Osteoblast (primary cell): ENCODE results near the gene ZCCHC9. TPM values are rescaled to one million over a fixed set of nuclear protein-coding genes. Genes with fewer than 3 reads are reported as not detected.
"Not testable (repeated sequence)": the region's sequence is repeated elsewhere in the genome, so short reads cannot be mapped to it uniquely, and the experiment has no call there.

Experiments used
- DNase-seq: peaks from one replicate; pipeline ENCODE4 v3.0.0; 2011; ENCODE audit warnings: low spot score, mixed read lengths; ENCODE audit not compliant: insufficient read length; ENCODE audit errors: missing footprints
- H2AFZ ChIP-seq: 2 replicates; pipeline ENCODE4 v1.6.0; 2011; ENCODE audit warnings: mild to moderate bottlenecking, low read length
- H3K27ac ChIP-seq: 2 replicates; pipeline ENCODE4 v1.5.1; 2011; ENCODE audit warnings: mild to moderate bottlenecking, low read depth, low read length, moderate library complexity
- H3K27me3 ChIP-seq: 2 replicates; pipeline ENCODE4 v1.6.0; 2012; ENCODE audit warnings: mild to moderate bottlenecking, control low read depth, inconsistent platforms, low read length, moderate library complexity; ENCODE audit not compliant: insufficient read depth
- H3K36me3 ChIP-seq: 2 replicates; pipeline ENCODE4 v1.5.1; 2011; ENCODE audit warnings: mild to moderate bottlenecking, low read length, control low read depth, moderate library complexity; ENCODE audit not compliant: insufficient read depth
- H3K4me1 ChIP-seq: 2 replicates; pipeline ENCODE4 v1.5.1; 2011; ENCODE audit warnings: mild to moderate bottlenecking, low read length, control low read depth, moderate library complexity; ENCODE audit not compliant: insufficient read depth
- H3K4me2 ChIP-seq: 2 replicates; pipeline ENCODE4 v1.6.0; 2011; ENCODE audit warnings: mild to moderate bottlenecking, low read length; ENCODE audit not compliant: insufficient read depth
- H3K4me3 ChIP-seq: fragments of 200-600 bp; sonication (generic); 3 replicates; pipeline ENCODE4 v1.5.1; 2012; ENCODE audit warnings: mild to moderate bottlenecking, low read length, inconsistent platforms; ENCODE audit not compliant: insufficient read depth
- H3K79me2 ChIP-seq: 2 replicates; pipeline ENCODE4 v1.6.0; 2012; ENCODE audit warnings: mild to moderate bottlenecking, low read length, control low read depth, inconsistent platforms; ENCODE audit not compliant: insufficient read depth
- H3K9me3 ChIP-seq: 2 replicates; pipeline ENCODE4 v1.5.1; 2011; ENCODE audit warnings: low read depth, low read length, control low read depth
- H4K20me1 ChIP-seq: 2 replicates; pipeline ENCODE4 v1.6.0; 2012; ENCODE audit warnings: mild to moderate bottlenecking, low read length, control low read depth; ENCODE audit not compliant: insufficient read depth
- total RNA-seq: library from RNA; depleted of rRNA; stranded (reverse); fragments of >200 nt; gene quantifications from 2 replicates; pipeline ENCODE4 v1.2.3, GENCODE V29; 2012
- TF ChIP-seq, protein P1 (sequence below): IDR thresholded peaks from 2 replicates; pipeline ENCODE4 v1.5.1; 2011; ENCODE audit warnings: mild to moderate bottlenecking, low read depth, low read length, moderate library complexity; ENCODE audit errors: extremely low read depth

ZCCHC9 gene
- total RNA-seq, 1 donor = 22.1 TPM

DNA sequence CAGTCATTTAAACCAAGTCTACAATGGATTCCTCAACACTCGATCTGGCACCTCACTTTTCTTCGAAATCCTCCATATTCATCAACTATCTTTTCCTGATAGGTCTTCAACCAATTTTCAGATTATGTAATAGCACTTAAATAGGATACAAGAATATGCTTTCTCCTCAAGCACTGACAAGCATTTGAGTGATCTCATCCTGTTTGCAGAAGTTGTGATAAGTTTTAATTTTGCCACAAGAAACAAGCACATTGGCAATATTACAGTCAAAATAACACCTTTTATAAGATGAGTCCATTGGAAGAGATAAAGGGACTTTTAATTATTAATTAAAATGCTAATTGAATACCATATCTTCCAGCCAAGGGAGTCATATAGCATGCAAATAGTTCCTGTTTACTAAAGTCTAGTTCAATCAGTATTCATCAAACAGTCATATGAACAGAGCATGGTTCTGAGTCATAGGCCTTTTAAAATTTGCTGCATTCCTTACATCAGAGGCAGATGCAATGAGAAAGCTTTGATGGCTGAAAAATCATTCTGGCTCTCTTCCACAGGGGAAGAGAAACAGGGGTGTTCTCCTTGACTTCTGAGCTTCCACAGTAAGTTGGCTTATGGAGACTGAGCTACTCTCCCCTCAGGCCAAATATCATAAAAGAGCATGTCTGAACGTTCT lies 32.7 kb upstream of the ZCCHC9 start:
- H3K36me3 ChIP-seq = no peaks in the 10 kb centered on the region
- TF ChIP-seq, protein P1, sequence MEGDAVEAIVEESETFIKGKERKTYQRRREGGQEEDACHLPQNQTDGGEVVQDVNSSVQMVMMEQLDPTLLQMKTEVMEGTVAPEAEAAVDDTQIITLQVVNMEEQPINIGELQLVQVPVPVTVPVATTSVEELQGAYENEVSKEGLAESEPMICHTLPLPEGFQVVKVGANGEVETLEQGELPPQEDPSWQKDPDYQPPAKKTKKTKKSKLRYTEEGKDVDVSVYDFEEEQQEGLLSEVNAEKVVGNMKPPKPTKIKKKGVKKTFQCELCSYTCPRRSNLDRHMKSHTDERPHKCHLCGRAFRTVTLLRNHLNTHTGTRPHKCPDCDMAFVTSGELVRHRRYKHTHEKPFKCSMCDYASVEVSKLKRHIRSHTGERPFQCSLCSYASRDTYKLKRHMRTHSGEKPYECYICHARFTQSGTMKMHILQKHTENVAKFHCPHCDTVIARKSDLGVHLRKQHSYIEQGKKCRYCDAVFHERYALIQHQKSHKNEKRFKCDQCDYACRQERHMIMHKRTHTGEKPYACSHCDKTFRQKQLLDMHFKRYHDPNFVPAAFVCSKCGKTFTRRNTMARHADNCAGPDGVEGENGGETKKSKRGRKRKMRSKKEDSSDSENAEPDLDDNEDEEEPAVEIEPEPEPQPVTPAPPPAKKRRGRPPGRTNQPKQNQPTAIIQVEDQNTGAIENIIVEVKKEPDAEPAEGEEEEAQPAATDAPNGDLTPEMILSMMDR = no peak
- H3K9me3 ChIP-seq = no peaks in the 10 kb centered on the region
- H4K20me1 ChIP-seq = peaks cover 2% of the 10 kb centered on the region
- H3K27ac ChIP-seq = peak overlapping the region; percentile 67
- peaks cover 22% of the 10 kb centered on the region for H3K4me1 ChIP-seq
- DNase-seq = peak; percentile 80
- H2AFZ ChIP-seq = no peak overlapping the region
- H3K79me2 ChIP-seq = peaks cover 27% of the 10 kb centered on the region
- H3K4me2 ChIP-seq = peak overlapping the region; percentile 13
- no peak overlapping the region for H3K4me3 ChIP-seq
- no peaks in the 10 kb centered on the region for H3K27me3 ChIP-seq

DNA sequence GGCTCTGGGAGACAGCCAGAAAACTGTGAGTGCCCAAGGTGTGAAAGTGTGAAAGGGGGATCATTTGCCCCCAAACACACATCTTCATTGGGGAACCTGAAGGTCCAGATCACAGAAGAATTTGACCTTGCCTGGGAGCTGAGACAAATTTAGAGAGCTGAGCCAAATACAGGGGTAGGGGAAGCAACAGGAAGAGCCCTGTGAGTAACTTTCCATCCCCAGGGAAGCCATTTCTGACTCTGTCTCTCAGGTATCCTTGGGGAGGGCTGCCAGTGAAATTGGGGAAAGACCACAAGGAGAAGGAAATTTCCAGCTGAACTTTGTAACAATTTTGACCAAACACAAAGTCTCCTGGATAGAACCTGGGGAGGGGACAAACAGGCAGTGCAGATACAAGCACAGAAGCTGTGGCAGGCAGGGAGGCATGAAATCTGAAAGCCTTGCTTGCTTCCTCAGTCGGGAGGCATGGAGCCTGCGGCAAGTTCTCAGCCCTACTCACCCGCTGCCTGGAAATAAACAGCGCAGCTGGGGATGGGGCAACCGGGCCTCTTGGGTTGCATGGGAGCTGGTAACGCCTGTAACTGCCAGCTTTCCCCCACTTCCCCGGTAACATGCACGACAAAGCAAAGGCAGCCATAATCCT lies 31.5 kb upstream of the ZCCHC9 start:
- Histone ChIP-seq H3K36me3 (no peaks in the 10 kb centered on the region), H3K79me2 (peaks cover 35% of the 10 kb centered on the region), H3K4me3 (no peak overlapping the region), H3K27ac (peak overlapping the region; percentile 67), H3K4me1 (peaks cover 22% of the 10 kb centered on the region), H4K20me1 (peaks cover 2% of the 10 kb centered on the region), H3K27me3 (no peaks in the 10 kb centered on the region), H2AFZ (no peak overlapping the region), H3K9me3 (no peaks in the 10 kb centered on the region), H3K4me2 (no peak overlapping the region)
- TF ChIP-seq, protein P1 = no peak
- no peak for DNase-seq

DNA sequence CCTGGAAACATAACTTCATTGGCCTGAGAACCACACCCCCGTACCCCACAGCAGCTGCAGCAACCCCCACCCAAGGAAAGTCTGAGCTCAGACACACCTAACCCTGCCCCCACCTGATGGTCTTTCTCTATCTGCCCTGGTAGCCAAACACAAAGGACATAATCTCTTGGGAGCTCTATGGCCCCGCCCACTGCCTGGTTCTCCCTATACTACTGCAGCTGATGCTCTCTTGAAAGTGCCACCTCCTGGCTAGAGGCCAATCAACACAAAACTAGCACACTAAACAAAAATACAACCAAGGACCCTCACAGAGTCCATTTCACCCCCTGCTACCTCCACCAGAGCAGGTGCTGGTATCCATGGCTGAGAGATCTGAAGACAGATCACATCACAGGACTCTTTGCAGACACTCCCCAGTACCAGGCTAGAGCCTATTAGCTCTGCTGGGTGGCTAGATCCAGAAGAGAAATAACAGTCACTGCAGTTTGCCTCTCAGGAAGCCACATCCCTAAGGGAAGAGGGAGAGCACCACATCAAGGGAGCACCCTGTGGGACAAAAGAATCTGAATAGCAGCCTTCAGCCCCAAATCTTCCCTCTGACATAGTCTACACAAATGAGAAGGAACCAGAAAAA lies 30.9 kb upstream of the ZCCHC9 start:
- Histone ChIP-seq H3K79me2 (peaks cover 38% of the 10 kb centered on the region), H3K4me1 (peaks cover 19% of the 10 kb centered on the region)
- H3K4me2 ChIP-seq, H2AFZ ChIP-seq, H3K9me3 ChIP-seq, H4K20me1 ChIP-seq, H3K4me3 ChIP-seq, H3K36me3 ChIP-seq, DNase-seq, H3K27ac ChIP-seq, H3K27me3 ChIP-seq: not testable (repeated sequence)

DNA sequence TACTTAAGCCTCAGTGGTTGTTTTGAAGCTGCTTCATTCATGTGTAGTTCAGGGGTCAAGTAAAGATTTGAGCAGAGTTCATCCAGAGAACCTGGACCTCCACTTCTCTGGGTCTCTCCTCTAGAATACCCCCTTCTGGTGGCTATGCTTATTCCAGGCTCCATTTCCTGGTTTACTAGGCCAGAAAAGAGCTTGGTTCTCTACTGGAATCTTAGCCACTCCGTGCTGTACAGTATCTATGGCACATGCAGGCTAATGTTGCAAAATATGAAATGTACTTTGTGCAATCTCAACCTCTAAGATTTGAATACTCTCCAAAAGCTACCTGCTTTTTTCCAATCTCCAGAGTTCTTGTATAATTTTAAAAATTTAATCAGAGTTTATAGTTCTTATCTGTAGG lies 17.4 kb upstream of the ZCCHC9 start:
- H4K20me1 ChIP-seq = no peaks in the 10 kb centered on the region
- no peaks in the 10 kb centered on the region for H3K36me3 ChIP-seq
- no peaks in the 10 kb centered on the region for H3K4me1 ChIP-seq
- no peak overlapping the region for H2AFZ ChIP-seq
- peaks cover 3% of the 10 kb centered on the region for H3K79me2 ChIP-seq
- no peak overlapping the region for H3K4me2 ChIP-seq
- DNase-seq = peak; percentile 8
- no peak overlapping the region for H3K27ac ChIP-seq
- no peaks in the 10 kb centered on the region for H3K27me3 ChIP-seq
- TF ChIP-seq, protein P1 = no peak
- H3K9me3 ChIP-seq = no peaks in the 10 kb centered on the region
- no peak overlapping the region for H3K4me3 ChIP-seq
